Activated CD8-positive, alpha-beta memory T cell treated with anti-CD3 and anti-CD28 coated beads, Interleukin-2, amount 50 U/mL, for 1 hour (primary cell): Measurements from ENCODE around the gene COBLL1.
"Not testable (repeated sequence)": the region's sequence is repeated elsewhere in the genome, so short reads cannot be mapped to it uniquely, and the experiment has no call there.

Source experiments
- DNase-seq: peaks from one replicate; pipeline ENCODE4 v3.0.0-alpha.2; 2020; ENCODE audit errors: extremely low read depth

Gene COBLL1, protein sequence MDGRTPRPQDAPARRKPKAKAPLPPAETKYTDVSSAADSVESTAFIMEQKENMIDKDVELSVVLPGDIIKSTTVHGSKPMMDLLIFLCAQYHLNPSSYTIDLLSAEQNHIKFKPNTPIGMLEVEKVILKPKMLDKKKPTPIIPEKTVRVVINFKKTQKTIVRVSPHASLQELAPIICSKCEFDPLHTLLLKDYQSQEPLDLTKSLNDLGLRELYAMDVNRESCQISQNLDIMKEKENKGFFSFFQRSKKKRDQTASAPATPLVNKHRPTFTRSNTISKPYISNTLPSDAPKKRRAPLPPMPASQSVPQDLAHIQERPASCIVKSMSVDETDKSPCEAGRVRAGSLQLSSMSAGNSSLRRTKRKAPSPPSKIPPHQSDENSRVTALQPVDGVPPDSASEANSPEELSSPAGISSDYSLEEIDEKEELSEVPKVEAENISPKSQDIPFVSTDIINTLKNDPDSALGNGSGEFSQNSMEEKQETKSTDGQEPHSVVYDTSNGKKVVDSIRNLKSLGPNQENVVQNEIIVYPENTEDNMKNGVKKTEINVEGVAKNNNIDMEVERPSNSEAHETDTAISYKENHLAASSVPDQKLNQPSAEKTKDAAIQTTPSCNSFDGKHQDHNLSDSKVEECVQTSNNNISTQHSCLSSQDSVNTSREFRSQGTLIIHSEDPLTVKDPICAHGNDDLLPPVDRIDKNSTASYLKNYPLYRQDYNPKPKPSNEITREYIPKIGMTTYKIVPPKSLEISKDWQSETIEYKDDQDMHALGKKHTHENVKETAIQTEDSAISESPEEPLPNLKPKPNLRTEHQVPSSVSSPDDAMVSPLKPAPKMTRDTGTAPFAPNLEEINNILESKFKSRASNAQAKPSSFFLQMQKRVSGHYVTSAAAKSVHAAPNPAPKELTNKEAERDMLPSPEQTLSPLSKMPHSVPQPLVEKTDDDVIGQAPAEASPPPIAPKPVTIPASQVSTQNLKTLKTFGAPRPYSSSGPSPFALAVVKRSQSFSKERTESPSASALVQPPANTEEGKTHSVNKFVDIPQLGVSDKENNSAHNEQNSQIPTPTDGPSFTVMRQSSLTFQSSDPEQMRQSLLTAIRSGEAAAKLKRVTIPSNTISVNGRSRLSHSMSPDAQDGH

DNA sequence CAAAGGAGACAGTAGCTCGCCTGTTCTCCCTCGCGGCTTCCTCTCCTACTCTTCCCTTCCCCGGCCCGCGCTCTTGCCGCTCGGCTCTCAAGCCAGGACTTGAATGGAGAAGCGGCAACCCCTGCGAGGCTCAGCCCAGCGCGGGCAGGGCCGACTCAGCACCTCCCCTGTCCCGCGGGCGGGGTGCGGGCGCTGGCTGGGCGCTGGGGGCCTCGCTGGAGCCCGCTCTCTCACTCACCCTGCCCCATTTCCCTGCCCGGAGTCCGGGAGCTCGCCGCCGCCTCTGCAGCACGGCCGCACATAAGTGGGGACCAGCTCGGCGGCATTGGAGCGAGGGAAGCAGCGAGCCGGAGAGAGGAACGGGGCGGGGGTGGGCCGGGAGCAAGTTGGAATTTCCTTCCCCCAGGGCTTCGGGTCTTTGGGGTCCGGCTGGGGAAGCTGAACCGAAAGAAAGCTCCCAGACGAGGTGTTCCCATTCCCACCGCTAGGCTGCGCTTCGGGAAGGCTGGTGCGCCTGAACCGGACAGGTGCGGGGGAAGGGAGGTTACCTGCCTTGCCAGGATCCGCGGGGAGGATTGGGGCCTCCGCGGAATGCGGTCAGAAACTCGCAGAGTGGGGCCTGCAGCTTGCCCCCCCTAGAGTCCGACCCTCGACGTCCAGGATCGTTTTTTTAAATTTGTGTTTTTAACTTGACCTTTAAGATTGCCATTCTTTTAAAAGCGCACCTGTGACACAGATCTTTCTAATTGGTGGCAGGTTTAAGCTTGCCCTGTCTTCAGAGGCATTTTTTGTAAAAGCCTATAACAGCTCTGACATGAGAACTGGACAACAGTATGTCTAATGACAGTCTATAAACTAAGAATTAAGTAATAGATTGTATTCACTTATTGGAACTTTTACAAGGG is at the start of gene COBLL1:
Gene COBLL1 (minus strand): TSS at position 105 of the 905 bp plus-strand sequence. CDS start 627 bp downstream, outside the sequence.
- DNase-seq, result no peak

DNA sequence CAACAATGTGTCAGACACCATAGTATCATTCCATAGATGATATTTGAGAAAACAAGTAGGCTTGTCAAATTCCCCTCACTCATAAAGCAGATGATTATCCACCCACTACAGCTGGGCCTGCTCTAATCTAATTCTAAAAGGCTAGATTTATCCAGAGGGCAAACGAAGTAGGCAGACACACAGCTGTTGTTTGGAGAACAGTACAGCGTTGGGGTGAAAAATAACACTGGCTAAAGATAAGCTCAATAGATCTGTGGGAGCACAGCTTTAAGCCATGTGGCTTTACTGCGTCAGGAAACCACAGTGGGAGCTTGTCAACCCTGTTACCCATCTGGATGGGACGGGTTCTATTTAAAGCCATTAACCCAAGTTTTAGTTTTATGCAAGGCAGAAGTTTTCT is 48.9 kb upstream of the COBLL1 start:
- DNase-seq, result no peak

DNA sequence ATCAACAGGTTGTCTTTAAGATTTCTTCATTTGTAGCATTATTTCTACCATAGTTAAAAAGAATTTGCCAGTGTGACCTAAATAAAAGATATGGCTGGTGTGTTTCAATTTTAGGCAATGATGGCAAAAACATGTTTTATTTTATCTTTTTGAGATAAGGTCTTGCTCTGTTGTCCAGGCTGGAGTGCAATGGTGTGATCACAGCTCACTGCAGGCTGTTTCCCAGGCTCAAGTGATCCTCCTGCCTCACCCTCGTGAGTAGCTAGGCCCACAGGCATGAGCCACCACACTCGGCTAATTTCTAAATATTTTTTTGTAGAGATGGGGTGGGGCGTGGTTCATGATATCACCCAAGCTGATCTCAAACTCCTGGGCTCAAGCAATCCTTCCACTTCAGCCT is 47.0 kb upstream of the COBLL1 start:
- no peak for DNase-seq

DNA sequence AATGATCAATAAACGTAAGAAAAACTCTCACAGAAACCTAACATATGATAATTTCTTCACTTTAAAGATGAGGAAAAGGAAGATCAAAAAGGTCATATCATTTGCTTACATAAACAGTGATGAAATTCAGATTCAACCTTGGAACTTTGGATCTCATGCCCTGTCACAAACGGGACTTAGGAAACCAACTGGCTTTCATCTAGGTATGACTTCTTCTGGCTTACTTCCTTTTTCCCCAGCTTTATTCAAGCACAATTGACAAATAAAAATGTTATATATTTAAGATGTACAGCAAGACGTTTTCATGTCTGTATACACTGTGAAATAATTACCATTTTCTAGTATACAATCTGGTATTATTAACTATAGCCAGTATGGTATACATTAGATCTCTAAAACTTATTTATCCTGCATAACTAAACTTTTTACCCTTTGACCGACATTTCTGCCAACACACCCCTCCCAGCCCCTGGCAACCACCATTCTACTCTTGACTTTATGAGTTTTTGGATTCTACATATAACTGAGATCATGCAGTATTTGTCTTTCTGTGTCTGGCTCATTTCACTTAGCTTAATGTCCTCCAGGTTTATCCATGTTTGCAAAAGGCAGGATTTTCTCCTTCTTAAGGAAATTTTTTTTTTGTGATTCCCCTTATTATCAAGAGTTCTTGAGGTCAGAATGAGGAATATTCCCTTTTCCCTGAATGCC is 46.0 kb upstream of the COBLL1 start:
- no peak for DNase-seq

DNA sequence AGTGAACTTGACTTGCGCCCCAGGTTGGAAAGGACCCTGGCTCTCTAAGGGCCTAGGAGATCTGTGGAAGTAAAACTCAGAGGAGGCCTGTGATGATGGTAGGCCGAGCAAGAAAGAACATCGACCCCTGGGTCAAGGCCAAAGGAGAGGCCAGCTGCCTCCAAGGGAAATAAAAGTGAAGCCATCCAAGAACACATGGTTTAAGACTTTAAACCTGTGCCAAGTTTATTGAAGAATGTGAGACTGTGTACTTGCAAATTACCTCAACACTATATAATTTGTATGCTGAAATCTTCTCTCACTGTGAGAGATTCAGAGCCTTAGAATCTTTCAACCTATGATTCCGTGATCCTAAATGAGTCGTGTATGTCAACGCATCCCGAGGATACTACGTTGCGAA is 40.7 kb upstream of the COBLL1 start:
- no peak for DNase-seq

DNA sequence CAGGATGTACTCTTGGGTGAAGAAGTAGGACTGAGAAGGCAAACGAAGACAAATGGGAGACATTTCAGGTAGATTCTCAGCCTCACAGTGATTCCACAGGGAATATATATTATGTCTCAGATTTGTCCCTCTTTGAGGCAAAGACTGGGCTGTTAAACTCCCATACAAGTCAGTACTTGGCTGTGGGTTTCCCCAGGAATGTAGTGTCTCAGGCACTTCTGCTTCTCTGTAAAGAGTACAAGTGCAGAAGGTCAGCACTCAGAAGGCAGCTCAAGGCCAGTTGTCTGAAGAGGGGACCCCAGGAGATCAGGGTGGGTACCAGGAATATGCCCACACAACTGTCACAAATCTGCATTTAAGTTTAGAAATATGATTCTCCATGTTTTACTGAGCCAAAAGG is 39.9 kb upstream of the COBLL1 start:
- no peak for DNase-seq

DNA sequence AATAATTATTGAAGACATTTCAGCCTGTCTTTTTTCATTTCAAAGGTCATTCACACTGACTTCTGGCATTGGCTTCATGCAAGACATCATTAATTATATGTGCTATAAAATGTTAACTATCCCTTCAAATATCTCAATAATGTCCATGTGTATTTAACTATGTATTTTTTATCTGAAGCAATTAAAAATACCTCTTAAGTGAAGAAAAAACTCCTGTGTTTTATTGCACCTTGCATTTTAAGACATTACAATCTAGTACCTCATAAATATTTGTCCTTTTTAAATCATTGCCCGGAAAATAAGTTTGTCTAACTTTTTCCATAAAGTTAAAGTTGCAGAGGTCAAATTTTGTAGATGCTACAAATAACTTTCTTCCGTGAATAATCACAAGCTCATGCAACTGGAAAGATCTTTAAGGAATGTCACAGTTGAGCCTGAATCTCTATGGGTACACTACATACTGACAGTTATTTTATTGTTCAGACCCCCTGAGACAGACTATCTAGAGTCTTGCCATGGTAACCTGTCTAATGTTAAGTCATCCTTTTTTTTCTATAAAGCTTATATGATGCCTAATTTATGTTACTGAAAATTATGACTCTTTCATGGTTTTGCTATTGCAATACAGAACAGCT is 38.4 kb upstream of the COBLL1 start:
- DNase-seq, result no peak

DNA sequence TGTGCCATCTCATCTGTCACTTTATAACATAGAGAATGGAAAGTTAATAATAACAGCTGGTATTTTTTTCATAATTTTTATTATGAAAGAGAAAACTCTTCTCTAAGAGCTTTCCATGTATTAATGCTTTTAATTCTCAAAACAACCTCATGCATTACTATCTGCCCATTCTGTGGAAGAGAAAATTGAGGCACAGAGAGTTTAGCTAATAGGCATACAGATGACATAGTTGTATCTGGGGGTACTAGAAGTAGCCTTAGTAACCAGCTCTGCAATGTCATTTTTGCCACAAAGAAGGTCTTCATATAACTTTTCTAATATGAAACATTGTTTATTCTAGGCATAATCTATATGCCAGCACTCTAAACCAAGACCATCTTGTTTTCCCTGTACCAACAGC is 36.3 kb upstream of the COBLL1 start:
- DNase-seq, result no peak

DNA sequence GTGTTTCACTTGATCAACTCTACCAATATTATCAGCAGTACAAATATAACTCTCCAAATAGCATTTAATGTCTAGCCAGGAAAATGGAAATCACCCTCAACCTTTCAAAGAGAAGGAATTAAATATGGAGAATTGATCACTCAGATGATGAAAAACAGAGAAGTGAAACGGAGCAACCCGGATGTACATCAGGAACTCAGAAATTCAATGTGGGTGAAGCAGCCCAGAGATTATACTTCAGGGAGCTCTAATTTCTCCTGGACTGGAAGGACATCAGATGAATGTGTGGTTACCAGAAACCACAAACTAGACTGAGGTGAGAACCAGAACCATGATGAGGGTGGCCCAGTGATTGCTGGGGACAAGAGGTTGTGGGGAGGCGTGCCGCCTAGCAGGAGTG is 35.5 kb upstream of the COBLL1 start:
- no peak for DNase-seq

DNA sequence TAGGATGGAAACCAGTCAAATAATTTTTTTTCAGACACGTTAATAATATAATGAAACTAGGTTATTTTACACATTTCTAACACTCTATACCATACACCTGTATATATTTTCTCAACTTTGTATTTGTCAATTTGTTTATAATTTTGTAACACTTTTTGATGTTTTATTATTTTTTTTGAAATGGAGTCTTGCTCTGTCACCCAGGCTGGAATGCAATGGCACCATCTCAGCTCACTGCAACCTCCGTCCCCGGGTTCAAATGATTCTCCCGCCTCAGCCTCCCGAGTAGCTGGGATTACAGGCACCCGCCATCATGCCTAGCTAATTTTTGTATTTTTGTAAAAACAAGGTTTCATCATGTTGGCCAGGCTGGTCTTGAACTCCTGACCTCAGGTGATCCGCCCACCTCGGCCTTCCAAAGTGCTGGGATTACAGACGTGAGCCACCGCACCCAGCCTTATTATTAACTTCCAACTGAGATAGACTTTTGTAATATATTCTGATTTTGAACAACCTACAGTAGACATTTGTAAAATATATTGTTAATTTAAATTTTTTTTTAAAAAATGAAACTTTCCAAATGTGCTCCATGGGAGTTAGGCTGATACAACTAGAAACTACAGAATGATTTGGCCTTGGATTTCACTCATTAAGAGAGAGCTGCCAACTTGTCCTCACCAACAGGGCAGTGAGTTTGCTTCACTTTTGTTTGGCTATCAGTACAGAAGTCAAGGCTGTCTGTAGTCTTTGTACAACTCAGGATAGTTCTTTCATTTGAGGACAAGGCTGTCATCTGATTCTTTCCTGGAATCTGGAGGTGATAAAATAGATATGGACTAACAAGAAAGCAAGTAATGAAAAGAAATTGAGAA is 33.9 kb upstream of the COBLL1 start:
- DNase-seq, result no peak

DNA sequence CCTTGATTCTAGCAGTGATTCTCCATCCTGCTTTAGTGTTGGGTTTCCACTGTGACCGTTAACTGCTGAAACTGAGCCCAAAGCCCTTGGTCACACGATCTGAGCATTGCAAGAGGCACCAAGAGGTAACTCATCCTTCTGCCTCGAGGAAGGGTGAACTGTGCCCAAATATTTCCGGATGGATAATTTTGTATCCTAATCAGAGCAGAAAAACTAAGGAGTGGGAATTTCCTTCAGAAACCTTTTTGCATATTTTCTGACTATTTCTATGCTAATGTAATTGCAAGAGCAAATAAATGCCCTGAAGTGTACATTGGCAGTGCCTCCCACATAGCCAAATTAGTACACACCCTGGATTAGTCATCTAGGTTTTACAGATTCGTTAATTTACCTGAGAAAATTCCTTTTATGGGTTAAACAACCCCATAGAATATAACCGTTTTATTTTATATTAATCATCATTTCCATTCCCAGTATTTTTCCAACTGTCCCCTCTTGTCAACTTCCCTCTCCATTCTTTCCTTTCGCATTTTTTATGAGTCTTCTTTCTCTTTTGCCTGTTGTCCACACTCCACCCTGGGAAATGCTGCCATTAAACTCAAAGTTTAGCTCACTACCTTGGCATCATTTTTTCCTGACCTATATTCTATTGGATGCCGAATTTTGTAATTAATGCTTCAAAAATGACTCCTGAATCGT is 31.7 kb upstream of the COBLL1 start:
- DNase-seq, result no peak

DNA sequence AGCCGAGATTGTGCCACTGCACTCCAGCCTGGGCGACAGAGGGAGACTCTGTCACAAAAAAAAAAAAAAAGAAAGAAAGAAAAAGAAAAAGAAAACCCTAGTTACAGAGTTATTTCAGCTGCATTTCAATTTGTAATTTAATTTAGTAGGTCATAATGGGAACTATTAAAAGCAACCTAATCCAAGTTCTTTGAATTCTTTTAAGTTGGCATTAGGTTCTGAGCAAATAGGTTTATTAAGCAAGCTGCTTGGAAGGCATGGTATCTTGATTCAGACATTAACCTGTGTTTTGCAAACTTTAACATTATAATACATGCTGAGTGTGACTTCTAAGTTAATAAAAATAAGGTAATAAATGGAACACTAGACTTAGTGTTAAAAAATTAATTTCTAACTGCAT is 29.8 kb upstream of the COBLL1 start:
- no peak for DNase-seq

DNA sequence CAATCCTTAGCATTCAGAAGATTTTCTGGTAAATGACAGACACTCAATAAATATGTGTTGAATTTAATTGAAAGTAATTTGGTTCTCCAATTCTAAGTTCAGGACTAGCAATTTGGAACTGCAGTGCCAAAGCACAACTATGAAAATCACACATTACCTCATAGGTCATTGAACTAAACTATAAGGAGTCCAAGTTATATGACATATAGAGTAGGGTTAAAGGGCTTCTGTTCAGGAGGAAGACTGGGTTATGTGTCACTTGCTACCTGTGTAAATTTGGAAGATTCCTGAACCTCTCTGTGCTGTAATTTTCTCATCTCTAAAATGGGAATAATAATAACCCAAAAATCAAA is 27.8 kb upstream of the COBLL1 start:
- no peak for DNase-seq

DNA sequence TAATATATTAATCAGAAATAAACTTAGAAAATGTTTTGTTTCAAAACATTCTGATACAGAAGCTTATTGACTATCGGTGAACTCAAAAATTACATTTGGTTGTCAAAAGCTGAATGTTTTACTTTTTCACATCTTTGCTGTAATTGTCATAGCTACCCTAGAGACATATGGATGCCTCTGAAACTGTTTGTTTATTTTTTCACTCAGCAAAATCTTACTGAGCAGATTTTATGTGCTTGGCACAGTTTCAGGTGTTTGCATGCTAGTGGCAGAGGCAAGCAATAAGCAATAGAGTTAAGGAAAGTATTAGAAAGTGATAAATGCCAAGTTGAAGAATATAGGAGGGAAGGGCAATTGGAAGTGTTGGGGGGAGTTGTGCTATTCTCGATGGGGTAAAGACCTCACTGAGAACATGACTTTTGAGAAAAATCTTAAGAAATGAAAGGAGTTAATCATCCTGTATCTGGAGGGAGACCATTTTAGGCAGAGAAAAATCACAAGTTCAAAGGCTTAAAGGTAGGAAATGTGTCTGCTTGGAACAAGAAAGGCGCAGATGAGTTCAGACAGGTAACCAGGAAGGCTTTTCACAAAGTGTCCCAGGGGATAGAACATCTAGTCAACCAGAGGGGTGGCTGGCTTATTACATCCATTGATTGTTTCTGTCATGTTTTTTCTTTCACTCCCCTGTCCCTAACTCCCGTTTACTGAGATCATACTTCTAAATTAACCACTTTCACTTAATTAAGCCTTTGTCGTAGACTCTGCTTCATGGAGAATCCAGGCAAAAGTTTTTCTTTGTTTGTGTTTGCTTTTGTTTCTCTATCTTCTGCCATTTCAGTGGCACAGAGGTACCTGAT is 27.2 kb upstream of the COBLL1 start:
- no peak for DNase-seq

DNA sequence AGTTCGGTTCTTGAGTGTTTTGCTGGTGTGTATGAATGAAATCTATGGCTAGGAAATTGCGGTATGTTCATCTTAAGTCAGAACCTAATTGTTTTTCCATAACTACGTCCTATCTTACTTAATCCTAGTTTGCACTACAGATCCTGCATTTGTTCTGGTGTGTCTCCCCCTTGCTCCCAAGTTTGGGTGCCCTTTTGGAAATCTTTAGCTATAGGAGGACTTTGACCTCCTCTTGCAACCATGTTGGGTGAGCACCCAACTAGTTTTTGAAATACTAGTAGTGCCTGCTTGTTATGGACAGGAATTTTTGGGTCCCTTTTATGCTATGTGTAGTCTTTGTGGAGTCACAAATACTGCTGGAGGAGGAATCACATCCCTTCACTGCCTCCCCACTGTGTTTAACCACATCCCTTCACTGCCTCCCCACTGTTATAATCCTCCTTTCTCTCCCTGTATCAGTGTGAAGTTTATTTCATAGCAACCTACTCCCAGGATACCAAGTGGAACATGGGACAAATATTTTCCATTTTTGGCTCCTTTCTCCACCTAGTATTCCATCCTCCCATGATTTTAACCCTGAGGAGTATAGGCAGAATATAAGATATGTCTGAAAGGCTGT is 26.3 kb upstream of the COBLL1 start:
- DNase-seq, result no peak

DNA sequence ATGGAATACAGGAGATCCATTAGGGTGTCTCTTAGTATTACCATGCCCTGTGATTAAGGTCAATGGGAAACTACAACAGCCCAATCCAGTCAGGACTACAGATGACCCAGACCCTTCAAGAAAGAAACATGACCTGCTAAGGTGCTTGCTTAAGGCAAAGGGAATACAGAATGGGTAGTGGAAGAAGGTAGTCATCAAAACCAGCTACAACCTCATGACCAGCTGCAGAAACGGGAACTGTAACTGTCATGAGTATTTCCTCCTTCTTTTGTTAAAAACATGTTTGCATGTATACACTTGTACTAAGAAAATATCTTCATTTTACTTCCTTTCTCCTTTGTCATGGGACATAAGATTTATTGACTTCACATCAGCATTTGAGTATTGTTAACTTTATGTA is 24.8 kb upstream of the COBLL1 start:
- not testable (repeated sequence) for DNase-seq

DNA sequence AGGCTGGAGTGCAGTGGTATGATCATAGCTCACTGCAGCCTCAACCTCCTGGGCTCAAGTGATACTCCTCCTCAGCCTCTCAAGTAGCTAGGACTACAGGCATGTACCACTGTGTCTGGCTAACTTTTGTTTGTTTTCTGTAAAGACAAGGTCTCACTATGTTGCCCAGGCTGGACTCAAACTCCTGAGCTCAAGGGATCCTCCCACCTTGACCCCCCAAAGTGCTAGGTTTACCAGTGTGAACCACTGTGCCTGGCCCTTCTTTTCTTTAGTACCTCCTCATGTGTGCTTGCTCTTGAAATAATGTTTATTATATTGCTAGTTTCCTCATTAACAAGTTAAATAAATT is 19.0 kb upstream of the COBLL1 start:
- DNase-seq, result no peak
